CD4-positive, alpha-beta T cell treated with Interferon alpha-2 for 1 hour (primary cell): ENCODE data around the gene GCC1.
A peak's percentile ranks its signal among the peaks of the same experiment; 100 is the strongest.
"Not testable (repeated sequence)": the region's sequence is repeated elsewhere in the genome, so short reads cannot be mapped to it uniquely, and the experiment has no call there.

Experiments used
- DNase-seq, 2 donors: peaks; one replicate each; pipeline ENCODE4 v3.0.0-alpha.2; 2020 to 2022

The GCC1 gene

DNA sequence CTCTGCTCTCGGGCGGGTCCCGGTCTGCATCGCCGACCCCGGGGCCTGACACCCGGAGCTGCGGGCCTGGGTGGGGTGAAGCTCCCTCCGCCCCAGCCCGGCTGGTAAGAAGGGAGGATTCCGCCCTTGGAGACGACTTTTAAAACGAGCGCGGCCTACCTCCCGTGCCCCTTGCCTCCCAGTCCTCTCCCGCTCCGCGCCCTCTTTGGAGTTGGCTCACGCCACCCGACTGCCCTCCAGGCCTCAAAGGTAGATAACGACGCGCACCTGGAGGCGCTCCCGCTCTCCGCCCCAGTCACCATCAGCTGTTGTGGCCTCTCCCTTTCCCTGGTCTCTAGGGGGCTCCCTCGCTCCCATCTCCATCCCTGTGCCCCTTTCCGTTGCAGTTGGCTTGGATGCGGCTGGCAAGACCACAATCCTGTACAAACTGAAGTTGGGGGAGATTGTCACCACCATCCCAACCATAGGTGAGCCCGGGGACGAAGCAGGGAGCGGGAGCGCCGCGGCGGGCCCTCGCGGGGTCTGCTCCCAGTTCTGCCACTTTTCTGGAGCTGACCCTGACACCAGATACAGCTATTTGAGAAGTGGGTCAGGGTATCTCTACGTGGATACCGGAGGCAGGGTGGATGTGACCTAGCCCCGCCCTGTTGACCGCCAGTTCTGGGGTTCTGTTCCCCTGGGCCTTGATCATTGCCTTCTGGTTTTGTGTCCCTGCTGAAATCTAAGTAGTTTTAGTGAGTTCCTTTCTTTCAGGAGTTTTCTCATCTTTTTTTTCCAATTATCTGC, 3.5 kb upstream of the GCC1 start:
- peak in 1 of 2 donors; percentile 39 for DNase-seq

DNA sequence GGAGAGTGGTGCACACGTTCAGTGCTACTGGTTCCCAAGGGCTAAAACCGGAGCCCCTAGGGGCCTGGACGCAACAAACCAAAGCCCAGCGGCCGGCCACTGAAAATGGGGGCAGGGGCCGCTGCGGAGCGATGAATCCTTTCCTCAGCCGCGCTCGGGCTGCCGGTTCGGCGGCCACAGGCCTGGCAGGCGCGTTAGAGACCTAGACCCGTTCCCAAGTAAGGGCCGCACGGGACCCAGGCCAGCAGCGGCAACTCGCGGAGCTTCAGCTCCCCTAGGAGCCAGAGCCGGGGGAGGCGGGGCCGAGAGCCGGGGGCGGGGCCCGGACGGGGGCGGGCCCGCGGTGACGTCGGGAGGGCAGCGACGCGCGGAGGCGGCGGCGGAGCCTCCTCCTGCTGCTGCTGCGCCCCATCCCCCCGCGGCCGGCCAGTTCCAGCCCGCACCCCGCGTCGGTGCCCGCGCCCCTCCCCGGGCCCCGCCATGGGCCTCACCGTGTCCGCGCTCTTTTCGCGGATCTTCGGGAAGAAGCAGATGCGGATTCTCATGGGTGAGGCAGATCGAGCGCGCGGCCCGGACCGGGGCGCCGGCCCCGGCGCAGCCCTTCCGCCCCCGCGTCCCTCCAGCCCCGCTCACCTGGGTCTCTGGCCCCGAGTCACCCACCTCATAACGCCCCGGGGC, 2.8 kb upstream of the GCC1 start, which contains the start of gene ARF5:
Gene ARF5 (plus strand): TSS at position 393 of the 678 bp plus-strand sequence. CDS start 88 bp downstream, at position 481.
- peak; percentile 88 to 93 for DNase-seq

DNA sequence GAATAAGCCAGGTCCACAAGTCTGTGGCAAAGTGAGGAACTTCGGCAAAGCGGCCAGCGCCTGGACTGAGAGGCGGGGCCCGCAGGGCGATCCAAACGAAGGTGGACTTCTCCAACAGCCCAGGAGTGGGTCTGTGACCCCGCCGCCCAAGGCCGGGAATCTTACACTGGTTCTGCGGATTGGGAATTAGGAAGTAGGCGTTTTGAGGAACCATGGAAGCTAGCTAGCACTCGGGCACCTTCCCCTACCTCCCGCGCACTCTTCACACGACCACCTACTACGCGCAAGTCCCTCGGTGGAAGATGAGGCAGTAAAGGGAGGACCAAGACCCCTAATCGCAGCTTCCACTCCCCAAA, 2.2 kb upstream of the GCC1 start:
- no peak for DNase-seq

DNA sequence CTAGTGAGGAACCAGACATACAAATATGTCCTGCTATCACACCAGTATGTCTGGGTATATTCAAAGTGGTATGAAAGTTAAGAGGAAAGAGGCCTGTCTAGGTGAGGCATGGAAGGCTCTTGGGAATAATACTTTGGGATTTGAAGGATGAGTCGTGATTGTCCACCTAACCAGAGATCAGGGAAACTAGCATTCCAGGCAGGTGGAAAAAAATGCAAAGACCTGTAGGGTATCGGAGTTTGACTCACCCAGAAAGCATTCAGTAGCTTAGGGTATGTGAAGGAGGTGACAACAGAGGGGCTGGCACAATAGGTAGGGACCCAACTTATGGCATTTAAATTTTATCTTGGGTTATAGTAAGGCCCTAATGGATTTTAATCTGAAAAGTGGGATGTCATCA, 950 bp upstream of the GCC1 start:
- no peak for DNase-seq

DNA sequence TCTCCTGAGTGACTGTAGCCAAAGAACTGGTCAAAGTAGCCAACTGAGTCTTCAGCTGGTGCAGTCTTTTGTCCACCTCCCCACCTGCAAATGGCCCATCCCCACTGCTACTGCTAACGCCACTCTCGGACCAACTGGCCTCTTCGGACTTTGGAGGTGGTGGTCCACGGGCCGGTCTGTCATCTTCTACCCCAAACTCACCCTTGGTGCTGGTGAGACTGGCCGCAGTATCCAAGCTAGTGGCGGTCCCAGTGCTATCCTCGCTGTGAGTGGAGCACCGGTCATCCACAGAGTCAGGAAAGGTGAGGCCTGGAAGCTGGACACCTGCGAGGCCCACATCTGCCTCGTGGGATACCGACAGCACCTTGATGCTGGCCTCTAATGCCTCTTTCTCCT, 750 bp downstream of the GCC1 start:
- no peak for DNase-seq

DNA sequence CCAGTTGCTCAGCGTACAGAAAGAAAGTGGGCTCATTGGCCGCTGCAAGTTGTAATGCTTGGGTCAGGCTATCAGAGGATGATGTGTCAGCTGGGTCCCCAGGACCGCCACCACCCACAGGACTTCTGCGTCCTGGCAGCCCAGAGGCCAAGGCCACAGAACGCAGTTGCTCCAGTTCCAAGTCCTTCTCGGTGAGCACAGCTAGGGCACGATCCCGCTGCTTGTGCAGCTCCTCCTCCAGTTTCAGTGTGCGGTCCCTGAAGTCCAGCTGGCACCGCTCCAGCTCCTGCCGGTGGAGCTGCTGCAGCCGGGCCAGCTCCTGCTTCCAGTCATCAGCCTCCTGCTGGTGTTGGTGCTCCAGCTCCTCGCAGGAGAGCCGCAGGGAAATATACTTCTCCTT, 3.0 kb downstream of the GCC1 start:
- DNase-seq = no peak

DNA sequence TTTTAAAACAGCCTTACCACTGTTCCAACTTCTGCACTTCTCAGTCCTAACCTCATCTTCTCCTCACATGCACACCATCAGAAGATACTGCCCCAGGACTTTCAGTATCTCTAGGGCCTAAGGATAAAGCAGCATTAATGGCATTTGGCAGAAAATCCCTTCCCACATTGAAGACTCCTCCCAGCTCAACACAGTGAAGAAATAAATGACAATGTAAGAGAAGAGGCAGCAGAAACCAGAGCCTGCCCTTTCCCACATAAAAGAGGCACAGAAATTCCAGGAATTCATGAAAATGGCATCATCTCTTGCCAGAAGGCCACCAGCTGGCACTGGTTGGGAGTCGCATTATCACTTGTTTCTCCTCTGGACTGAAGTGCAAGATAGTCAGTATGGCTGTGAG, 3.7 kb downstream of the GCC1 start:
- no peak for DNase-seq

DNA sequence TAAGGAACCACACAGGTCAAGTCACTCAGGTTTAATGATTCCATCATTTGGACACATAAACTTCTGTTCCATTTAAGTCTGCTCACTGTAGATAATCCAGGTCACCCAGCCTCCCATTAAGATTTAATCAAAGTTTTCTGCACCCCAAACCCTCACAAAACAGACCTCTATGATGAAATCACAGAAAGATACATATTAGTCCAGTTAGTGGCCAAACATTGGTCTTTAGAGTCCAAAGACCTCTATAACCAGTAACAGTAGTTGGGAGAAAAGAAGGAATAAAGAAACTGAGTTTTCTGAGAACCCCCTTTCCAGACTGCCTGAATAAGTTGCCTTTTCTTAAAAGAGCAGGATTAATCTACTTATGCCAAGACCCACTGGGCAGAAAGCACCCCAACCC, 4.8 kb downstream of the GCC1 start:
- DNase-seq = no peak

DNA sequence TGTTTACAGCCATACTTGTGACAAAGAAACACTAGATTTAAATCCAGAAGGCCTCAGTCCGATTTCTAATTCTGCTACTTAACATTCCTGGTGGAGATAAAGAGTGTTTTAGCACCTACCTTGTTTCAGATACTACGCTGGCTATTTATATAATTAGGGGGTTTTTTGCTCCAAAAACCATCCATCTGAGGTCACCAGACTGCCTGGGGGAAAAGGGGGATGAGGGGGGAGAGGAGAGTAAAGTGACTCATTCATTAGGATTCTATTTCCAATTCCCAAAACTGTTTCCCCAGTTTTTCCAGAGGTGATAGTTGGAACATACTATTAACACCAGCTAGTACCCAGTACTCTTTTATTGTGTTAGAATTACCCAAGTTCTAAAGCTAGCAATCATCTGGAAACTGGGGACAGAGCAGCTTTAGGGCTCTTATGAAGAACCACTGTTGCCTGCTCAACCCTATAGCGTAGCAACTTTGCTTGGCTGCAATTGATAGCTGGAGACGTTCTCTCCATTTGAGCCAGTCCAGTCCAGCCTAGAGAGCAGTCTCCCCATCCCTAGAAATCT, 6.6 kb downstream of the GCC1 start:
- DNase-seq = no peak

DNA sequence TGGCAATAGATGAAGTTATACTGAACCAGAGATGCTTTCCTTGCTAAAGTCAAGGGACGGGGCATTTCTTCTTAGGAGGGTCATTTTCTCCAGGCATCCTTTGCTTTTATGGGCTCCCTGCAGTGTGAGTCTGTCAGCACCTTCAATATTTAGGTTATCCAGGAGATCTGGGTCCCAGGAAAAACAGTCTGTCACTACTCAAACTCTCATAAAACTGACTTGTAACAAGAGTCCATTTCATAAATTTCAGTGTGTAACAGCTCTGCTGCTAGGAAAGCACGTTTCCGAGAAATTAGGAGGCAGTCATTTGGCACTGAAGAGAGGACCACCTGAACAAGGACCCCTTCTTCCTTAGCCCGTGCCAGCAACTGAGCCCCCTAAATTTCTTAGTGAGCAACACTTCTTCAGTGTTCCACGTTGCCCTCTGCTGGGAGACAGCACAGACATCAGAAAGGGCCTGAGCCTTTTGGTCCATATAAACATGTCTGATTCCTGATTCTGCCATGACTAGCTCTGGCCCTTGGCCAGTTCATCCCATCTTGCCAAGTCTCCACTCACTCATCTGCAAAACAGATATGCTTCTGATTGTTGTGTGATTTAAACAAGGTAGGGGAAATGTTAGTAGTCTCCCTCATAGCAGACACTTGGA, 7.2 kb downstream of the GCC1 start:
- DNase-seq = no peak

DNA sequence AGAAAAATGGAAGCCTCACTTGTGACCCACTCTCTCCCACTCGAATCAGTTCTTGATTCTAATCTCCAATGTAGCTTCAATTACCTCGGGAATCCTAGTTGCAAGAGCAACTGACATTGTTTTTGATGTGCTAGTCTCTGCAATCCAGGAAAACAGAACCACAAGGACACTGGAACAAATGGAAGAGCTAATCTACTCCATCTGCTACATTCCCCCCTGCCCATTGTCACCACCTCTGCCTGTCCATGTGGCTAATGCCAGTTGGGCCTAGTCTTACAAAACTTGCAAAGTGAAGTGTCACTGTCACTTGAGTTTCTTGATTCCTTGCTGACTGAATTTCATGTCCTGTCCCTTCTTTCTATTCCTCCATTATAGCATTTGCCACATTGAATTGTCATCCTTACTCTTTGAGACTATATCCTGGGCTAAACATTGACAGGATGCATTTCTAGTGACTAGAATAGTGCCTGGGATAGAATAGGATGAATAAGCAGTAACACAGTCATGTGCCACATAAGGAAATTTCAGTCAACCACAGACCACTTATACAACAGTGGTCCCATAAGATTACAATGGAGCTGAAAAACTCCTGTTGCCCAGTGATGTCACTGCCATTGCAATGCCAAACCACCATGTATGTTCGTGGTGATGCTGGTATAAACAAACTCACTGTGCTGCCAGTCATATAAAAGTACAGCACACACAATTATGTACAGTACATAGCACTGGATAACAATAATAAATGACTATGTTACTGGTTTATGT, 13.5 kb downstream of the GCC1 start:
- no peak for DNase-seq

DNA sequence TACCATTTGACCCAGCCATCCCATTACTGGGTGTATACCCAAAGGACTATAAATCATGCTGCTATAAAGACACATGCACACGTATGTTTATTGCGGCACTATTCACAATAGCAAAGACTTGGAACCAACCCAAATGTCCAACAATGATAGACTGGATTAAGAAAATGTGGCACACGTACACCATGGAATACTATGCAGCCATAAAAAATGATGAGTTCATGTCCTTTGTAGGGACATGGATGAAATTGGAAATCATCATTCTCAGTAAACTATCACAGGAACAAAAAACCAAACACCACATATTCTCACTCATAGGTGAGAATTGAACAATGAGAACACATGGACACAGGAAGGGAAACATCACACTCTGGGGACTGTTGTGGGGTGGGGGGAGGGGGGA, 17.4 kb downstream of the GCC1 start:
- not testable (repeated sequence) for DNase-seq

DNA sequence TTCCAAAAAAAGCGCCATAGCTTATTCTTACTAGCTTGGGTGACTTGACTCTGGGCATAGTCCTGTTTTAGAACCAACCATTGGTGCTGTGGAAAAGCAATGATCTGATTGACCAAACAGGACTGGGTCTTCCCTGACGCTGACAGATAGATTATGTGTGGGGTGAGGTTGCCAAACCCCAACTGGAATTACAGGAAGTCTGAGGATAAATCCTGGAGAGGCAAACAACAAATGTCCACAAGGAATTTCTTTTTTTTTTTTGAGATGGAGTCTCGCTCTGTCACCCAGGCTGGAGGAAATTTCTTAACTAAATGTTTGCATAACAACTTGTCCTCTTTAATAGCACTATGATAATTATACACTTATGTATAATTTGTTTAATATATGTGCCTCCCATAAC, 19.2 kb downstream of the GCC1 start:
- DNase-seq = no peak

DNA sequence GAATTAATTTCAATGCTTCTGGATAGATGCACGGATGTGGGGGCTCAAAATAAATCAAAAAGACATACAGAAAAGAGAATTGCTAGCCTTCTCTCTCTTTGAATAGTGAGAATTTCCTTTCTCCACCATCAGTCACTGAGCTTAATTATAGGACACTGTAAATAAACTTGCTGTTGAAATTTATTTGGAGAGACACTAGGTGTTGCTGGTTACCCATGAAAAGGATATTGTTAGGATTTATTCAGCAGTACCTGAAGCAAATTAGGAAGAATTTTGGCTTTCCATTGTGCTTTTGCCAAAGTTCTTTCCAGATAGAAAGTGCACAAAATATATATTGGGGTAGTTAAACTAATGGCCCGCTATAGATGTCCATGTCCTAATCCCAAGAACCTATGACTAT, 27.6 kb downstream of the GCC1 start:
- DNase-seq = no peak

DNA sequence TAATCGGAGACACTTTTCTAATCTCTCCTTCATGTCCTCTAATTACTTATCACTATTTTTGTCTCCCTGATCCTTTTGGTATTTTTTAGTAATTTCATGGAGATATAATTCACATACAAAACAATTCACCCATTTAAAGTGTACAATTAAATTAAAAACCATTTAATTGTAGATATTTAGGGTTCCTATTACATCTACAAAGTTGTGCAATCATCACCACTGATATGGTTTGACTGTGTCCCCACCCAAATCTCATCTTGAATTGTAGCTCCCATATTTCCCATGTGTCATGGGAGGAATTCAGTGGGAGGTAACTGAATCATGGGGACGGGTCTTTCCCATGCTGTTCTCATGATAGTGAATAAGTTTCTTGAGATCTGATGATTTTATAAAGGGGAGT, 29.0 kb downstream of the GCC1 start:
- no peak for DNase-seq

DNA sequence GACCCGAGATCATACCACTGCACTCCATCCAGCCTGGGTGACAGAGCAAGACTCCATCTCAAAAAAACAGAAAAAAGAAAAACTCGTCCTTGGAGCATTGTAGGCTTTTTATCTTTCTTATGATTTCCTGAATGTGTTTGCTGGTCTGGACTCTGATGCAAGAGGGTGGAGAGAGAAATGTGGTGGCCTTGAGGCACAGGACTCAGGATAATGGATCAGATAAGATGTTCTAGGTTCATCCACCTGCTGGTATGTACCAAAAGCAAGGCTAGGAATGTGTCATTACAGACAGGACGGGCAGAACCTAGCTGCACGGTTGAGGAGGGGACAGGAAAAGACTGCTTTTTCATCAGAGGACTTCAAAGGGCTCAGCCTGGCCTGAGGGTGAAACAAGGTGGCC, 33.5 kb downstream of the GCC1 start:
- DNase-seq = no peak

DNA sequence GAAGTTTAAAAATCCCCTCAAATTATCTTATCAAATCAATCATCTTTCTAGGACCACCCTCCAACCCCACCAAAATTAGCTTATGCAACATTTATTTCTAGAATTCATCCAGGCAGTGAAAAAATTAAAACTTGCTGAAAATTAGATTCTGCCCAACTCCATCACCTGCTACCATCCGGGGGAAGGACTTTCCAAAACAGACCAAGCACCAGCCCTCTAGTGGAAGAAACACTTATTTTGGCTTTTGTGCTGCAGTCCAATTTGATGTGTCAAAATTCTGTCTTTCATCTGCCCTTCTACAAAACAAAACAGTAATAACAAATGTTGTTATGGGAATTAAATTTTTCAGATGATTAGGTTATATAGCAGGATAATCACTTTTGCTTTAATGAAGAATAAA, 35.1 kb downstream of the GCC1 start:
- no peak for DNase-seq

DNA sequence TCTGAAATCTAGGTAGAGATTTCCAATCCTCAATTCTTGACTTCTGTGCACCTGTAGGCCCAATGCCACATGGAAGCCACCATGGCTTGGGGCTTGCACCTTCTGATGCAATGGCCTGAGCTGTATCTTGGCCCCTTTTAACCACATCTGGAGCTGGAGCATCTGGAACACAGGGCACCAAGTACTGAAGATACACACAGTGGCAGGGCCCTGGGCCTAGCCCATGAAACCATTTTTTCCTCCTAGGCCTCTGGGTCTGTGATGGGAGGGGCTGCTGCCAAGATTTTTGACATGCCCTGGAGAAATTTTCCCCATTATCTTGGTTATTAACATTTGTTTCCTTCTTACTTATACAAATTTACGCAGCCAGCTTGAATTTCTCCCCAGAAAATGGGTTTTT, 39.1 kb downstream of the GCC1 start:
- DNase-seq = no peak

DNA sequence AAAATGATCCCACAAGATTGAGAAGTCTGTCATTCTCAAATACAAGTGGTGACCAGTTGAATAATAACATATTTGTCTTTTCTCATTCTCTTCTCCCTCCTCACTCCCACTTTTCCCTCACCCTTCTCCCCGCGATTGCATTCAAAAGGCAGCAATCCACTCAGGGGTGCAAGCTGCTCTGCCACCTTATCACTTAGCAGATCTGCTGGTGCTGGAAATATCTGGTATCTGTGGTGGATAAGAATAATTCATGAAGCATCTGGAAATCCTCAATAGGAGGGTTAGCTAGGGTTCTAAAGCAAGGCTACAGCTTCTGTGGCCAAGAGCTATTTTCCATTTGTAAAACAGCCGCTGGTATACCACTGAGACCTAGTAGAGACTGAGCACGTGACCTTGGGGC, 43.8 kb downstream of the GCC1 start:
- no peak for DNase-seq

DNA sequence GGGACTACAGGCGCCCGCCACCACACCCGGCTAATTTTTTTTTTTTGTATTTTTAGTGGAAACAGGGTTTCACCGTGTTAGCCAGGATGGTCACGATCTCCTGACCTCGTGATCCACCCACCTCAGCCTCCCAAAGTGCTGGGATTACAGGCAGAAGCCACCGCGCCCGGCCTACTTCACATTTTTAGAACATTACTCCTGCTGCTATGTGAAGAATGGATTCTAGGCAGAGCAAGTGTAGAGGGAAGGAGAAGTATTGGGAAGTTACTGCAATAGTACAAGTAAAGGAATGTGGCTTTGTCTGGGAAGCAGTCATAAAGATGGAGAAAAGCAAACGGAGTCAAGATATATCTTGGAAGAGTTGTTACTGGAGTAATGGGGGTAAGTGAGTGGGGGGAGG, 44.9 kb downstream of the GCC1 start:
- DNase-seq = not testable (repeated sequence)

DNA sequence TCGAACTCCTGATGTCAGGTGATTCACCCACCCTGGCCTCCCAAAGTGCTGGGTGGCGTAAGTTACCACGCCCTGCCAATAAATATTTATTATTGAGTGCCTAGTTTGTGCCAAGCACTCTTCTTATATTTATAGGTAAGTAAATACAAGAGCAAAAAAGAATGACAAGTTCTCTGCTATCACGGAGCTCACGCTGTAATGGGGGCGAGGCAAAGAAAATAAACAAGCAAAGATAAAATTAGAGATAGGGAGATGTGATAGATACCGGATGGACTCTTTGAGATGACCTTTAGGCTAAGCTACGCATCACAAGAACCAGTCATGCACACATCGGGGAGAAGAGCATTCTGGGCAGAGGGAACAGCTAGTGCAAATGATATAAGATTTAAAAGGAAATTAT, 46.3 kb downstream of the GCC1 start:
- DNase-seq = no peak

DNA sequence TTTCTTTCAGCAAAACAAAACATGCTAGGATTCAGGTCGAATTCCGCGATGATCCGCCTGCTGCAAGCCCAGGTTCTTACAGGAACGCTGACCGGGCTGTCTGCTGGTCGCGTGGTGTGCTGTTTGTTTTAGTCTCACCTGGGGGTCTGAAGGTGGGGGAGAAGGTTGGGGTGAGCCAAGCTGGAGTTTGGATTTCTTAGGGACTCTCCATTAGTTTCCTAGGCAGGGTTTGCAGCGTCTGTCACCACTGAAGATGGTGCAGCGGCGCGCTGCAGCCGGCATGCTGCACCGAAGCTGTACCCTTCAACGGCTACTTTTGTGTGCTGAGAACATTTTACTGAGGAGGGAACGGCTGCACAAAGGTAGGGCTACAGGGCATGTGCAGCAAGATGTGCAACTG, 48.7 kb downstream of the GCC1 start:
- no peak for DNase-seq

DNA sequence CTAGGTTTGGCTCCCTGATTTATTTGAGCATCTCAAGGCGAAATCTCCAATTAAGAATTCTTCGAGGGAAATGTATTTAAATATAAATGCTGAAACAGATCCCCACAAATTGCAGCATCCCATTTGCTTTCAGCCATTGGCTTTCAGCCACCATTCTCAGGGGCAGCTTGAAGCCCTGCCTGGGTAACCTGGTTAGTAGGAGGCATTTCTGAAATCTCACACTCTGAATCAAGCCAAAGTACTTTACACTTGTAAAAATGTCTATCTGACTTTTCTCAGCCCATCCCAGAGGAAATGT, 49.1 kb downstream of the GCC1 start:
- no peak for DNase-seq
